Measurements from ENCODE around the gene G6PC3. TPM values are rescaled to one million over a fixed set of nuclear protein-coding genes. Genes with fewer than 3 reads are reported as not detected.

Gene G6PC3
- total RNA-seq, 1 experiment from 2014 or later, result 105 TPM

DNA sequence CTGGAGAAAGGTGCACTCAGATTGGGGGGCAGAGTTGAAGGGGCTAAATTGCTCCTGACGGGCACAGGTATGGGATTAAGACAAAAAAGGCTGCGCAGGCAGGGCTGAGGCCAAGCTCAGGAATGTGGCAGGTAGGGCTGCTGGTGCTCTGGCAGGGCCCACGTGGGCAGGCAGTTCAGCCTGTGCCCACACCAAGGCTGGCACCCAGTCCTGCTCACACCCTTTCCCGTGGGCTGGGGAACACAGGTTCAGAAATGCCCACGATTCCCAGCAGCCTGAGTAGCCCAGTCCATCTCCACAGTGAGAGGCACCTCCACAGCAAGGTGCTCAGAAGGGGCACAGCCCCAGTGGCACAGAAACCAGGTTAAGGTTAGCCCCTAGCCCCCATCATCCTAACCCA is 48.5 kb downstream of the G6PC3 start:
- Histone ChIP-seq H4K20me1 (ENCODE audit: control insufficient read depth, insufficient read depth, insufficient read length) (no peaks in the 10 kb centered on the region), H2BK12ac (ENCODE audit: insufficient read length, low read depth, low read length) (no peak overlapping the region), H2BK120ac (ENCODE audit: low read depth, low read length, poor library complexity, severe bottlenecking) (no peak overlapping the region), H3K23me2 (ENCODE audit: insufficient read length, low read depth, low read length, poor library complexity, severe bottlenecking) (peaks cover 8% of the 10 kb centered on the region), H3K4me2 (ENCODE audit: insufficient read depth, insufficient read length, low read length) (no peak overlapping the region), H3K18ac (ENCODE audit: insufficient read length, low read depth, low read length) (no peak overlapping the region), H4K91ac (ENCODE audit: insufficient read length, low read depth, low read length) (no peak overlapping the region), H4K8ac (replicated peaks; ENCODE audit: insufficient read length, low read depth, low read length) (no peak overlapping the region), H3K79me2 (ENCODE audit: insufficient read depth, low read length) (peaks cover 2% of the 10 kb centered on the region; the same call in 1 of the 2 replicates), H3T11ph (ENCODE audit: low read length) (no peak overlapping the region), H3K27me3 (ENCODE audit: insufficient read depth, low read length) (no peaks in the 10 kb centered on the region), H3K14ac (ENCODE audit: insufficient read depth, low read length) (no peak overlapping the region; the same call in 1 of the 2 replicates), H2BK20ac (ENCODE audit: low read depth, low read length, poor library complexity, severe bottlenecking) (no peak overlapping the region), H3K56ac (ENCODE audit: insufficient read length, low read depth, low read length) (no peak overlapping the region), H2BK15ac (ENCODE audit: low read depth, low read length) (no peak overlapping the region; the same call in 1 of the 2 replicates), H4K5ac (ENCODE audit: insufficient read length, low read depth, low read length) (no peak overlapping the region), H2AFZ (ENCODE audit: low read length) (no peak overlapping the region), H3K4me1 (ENCODE audit: insufficient read depth, low read length) (peaks cover 6% of the 10 kb centered on the region; the same call in 1 of the 2 replicates), H3K27ac (ENCODE audit: insufficient read length, low read depth, low read length) (no peak overlapping the region), H2AK5ac (ENCODE audit: insufficient read length, low read length) (no peak overlapping the region), H3K4ac (ENCODE audit: low read depth, low read length) (no peak overlapping the region), H3K9me3 (ENCODE audit: control insufficient read depth, low read depth, low read length) (no peaks in the 10 kb centered on the region), H3K9ac (ENCODE audit: extremely low read depth, insufficient read length, low read length) (no peak overlapping the region), H3K79me1 (ENCODE audit: insufficient read depth, low read depth, low read length, poor library complexity, severe bottlenecking) (no peaks in the 10 kb centered on the region), H3K23ac (ENCODE audit: insufficient read length, low read depth, low read length) (no peak overlapping the region), H2BK5ac (ENCODE audit: insufficient read length, low read length) (no peak overlapping the region)
- Mint-ChIP-seq H3K4me1 (peaks cover 42 to 69% of the 10 kb centered on the region in 2 experiments), H3K27ac (peak overlapping the region; percentile 56 to 95 (median 60); a peak in 6 of 7 replicates), H3K9me3 (no peaks in the 10 kb centered on the region), H3K4me3 (peak overlapping the region in 1 of 2 experiments; percentile 63; a peak in 3 of 5 replicates), H3K27me3 (ENCODE audit: low read depth) (peaks cover 2% of the 10 kb centered on the region), H3K36me3 (ENCODE audit: insufficient read depth in 1 of 3, low read depth in 3 of 3) (peaks cover 2 to 25% (median 6%) of the 10 kb centered on the region in 3 experiments; a peak in 4 of 7 replicates)
- WGBS (ENCODE audit: extremely low coverage, insufficient read length, low lambda C conversion rate), result no CpG with 5 or more reads among the region's 5 CpGs
- TF ChIP-seq, protein P1, sequence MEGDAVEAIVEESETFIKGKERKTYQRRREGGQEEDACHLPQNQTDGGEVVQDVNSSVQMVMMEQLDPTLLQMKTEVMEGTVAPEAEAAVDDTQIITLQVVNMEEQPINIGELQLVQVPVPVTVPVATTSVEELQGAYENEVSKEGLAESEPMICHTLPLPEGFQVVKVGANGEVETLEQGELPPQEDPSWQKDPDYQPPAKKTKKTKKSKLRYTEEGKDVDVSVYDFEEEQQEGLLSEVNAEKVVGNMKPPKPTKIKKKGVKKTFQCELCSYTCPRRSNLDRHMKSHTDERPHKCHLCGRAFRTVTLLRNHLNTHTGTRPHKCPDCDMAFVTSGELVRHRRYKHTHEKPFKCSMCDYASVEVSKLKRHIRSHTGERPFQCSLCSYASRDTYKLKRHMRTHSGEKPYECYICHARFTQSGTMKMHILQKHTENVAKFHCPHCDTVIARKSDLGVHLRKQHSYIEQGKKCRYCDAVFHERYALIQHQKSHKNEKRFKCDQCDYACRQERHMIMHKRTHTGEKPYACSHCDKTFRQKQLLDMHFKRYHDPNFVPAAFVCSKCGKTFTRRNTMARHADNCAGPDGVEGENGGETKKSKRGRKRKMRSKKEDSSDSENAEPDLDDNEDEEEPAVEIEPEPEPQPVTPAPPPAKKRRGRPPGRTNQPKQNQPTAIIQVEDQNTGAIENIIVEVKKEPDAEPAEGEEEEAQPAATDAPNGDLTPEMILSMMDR (conservative IDR thresholded peaks at IDR 0.05), result no peak
- no peak for DNase-seq

Measured in H9 (cell line).